Uterus (tissue), 2 donors: ENCODE measurements around the gene BNC2.

Source experiments
- POLR2A ChIP-seq, 2 donors: fragments of 450-650 bp; IDR thresholded peaks; one replicate each; pipeline ENCODE4 v1.6.1; 2016; ENCODE audit warnings: antibody characterized with exemption in 2 of 2, mild to moderate bottlenecking in 1 of 2, moderate library complexity in 1 of 2
- TF ChIP-seq, protein P1 (sequence below), 4 experiments: fragments of 200-600 bp in 2 of 4; fragments of 450-650 bp in 2 of 4; sonication (generic) in 2 of 4; IDR thresholded peaks; one replicate each; pipeline ENCODE4 v1.5.1; 2016 to 2019; ENCODE audit warnings: antibody characterized with exemption in 4 of 4, mild to moderate bottlenecking in 2 of 4, moderate library complexity in 1 of 4

DNA sequence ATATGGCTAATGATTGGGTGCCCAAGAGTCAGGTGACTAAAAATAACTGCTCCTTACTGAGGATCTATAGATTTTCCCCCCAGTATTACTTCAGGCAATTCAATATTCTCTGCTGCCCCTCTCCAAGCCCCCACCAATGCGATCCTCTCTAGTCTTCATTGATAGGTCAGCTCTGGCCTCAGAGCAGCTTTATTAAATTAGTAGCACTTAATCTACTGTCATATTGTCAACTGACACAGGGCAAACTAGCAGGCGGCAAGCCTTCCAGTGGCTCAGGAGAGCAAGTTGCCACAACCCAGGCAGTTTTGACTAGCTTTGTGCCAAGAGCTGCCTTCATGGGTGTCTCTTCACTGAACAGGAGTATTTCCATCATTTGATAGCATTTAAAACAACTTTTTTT lies 462.9 kb downstream of the BNC2 start:
- TF ChIP-seq, protein P1, sequence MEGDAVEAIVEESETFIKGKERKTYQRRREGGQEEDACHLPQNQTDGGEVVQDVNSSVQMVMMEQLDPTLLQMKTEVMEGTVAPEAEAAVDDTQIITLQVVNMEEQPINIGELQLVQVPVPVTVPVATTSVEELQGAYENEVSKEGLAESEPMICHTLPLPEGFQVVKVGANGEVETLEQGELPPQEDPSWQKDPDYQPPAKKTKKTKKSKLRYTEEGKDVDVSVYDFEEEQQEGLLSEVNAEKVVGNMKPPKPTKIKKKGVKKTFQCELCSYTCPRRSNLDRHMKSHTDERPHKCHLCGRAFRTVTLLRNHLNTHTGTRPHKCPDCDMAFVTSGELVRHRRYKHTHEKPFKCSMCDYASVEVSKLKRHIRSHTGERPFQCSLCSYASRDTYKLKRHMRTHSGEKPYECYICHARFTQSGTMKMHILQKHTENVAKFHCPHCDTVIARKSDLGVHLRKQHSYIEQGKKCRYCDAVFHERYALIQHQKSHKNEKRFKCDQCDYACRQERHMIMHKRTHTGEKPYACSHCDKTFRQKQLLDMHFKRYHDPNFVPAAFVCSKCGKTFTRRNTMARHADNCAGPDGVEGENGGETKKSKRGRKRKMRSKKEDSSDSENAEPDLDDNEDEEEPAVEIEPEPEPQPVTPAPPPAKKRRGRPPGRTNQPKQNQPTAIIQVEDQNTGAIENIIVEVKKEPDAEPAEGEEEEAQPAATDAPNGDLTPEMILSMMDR (IDR thresholded peaks at IDR 0.05): no peak
- no peak for TF ChIP-seq POLR2A (IDR thresholded peaks at IDR 0.05)
